22Rv1 (cell line): Measurements from ENCODE around the gene SEMA6D.

Source experiments
- CTCF ChIP-seq: fragments of 450-650 bp; IDR thresholded peaks from 2 replicates; pipeline ENCODE4 v1.5.1; 2017; ENCODE audit warnings: mild to moderate bottlenecking
- ZFX ChIP-seq: fragments of 450-650 bp; IDR thresholded peaks from 2 replicates; pipeline ENCODE4 v1.6.1; 2017; ENCODE audit warnings: antibody characterized with exemption, borderline replicate concordance

GRCh38 chr15:47742742-47743141 is 25.4 kb downstream of the SEMA6D start:
- no peak for TF ChIP-seq CTCF
- TF ChIP-seq ZFX: no peak
